ENCODE results near the gene RNF217.

The RNF217 gene

DNA sequence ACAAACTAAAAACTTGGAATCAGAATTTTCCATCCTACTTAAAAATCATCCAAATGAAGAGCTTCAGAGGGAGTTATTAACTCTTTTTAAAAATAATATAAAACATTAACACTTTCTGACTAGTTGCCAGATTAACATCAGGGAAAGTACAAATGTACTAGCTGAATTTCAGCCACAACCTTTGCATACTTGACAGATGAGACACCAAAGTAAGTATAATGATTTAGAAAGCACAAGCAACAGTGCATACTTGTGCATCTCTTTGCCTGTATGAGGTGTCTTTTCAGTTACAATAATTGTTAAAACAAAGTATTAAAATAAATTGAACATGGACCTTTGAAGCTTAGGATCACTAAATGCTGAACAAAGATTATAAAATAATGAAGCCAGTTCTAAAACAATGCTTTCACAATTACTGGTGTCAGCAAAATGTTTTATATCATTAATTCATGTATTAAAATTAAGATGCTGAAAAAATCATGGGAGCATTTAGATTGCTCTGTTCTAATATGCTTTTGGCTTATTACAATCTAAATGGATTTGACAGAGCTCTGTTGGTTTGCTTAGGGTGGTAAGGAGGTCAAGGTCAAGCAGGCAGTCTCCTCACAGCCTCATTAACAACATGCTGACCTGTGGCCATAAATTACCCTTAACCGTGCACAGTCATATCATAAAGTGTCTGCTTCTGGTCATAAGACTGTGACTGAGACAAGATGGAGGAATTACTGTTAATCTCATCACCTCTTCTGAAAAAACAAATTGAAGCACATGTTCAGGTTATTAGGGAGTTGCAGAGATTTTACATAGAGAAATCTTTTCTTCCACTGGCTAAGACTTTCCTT, 15.1 kb downstream of the RNF217 start:
- WGBS, 2 experiments (ENCODE audit: insufficient coverage in 2 of 2) = 100% methylated on average over 1 of the region's 1 CpG; no CpG with 5 or more reads in 1 of the 2 experiments
- peaks cover 18% of the 10 kb centered on the region for H3K9me3 ChIP-seq (ENCODE audit: control insufficient read depth, low read length)
- H3K4me3 ChIP-seq (ENCODE audit: extremely low read depth, insufficient read depth, low read length, poor library complexity, severe bottlenecking) = no peak overlapping the region
- peaks cover 59% of the 10 kb centered on the region for H3K36me3 ChIP-seq (ENCODE audit: control insufficient read depth, insufficient read depth, low read length)
- peaks cover 4% of the 10 kb centered on the region for H3K4me1 ChIP-seq (ENCODE audit: control insufficient read depth, insufficient read depth, low read length, poor library complexity, severe bottlenecking)
- H3K27ac ChIP-seq (ENCODE audit: low read depth, low read length, severe bottlenecking) = no peak overlapping the region

- Histone ChIP-seq H3K4me1 (ENCODE audit: control insufficient read depth, insufficient read depth, low read length, poor library complexity, severe bottlenecking) (peaks cover 4% of the 10 kb centered on the region), H3K9me3 (ENCODE audit: control insufficient read depth, low read length) (peaks cover 18% of the 10 kb centered on the region), H3K4me3 (ENCODE audit: extremely low read depth, insufficient read depth, low read length, poor library complexity, severe bottlenecking) (no peak overlapping the region), H3K27ac (ENCODE audit: low read depth, low read length, severe bottlenecking) (no peak overlapping the region), H3K36me3 (ENCODE audit: control insufficient read depth, insufficient read depth, low read length) (peaks cover 48% of the 10 kb centered on the region)
- WGBS, 2 experiments (ENCODE audit: insufficient coverage in 2 of 2) = 94 to 98% methylated on average over 6 to 8 of the region's 10 CpGs
Observed at GRCh38 chr6:124978451-124979293, 16.4 kb downstream of the RNF217 start.

DNA sequence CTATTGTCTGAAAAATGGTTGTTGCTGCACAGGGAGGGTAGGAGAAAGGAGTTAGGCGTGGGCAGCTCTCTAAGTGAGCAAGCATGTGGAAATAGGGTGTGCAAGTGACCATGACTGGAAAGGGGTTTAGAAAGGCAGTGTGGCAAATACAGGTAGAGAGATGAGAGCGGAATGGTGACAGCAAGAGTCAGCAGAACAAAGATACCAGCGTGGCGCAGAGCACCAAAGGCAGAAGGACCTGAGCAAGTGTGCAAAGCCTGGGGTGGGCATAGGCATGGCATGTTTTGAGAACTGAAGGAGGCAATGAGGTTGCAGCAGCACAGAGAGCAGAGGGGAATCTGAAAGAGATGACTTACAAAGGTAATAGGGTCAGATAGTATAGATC, 17.0 kb downstream of the RNF217 start:
- Histone ChIP-seq H3K4me1 (ENCODE audit: control insufficient read depth, insufficient read depth, low read length, poor library complexity, severe bottlenecking) (peaks cover 8% of the 10 kb centered on the region), H3K4me3 (ENCODE audit: extremely low read depth, insufficient read depth, low read length, poor library complexity, severe bottlenecking) (no peak overlapping the region), H3K9me3 (ENCODE audit: control insufficient read depth, low read length) (peaks cover 18% of the 10 kb centered on the region), H3K36me3 (ENCODE audit: control insufficient read depth, insufficient read depth, low read length) (peaks cover 43% of the 10 kb centered on the region), H3K27ac (ENCODE audit: low read depth, low read length, severe bottlenecking) (no peak overlapping the region)
- WGBS, 2 experiments (ENCODE audit: insufficient coverage in 2 of 2) = 96% methylated on average over 4 of the region's 4 CpGs

- Histone ChIP-seq H3K27ac (ENCODE audit: low read depth, low read length, severe bottlenecking) (no peak overlapping the region), H3K4me1 (ENCODE audit: control insufficient read depth, insufficient read depth, low read length, poor library complexity, severe bottlenecking) (peaks cover 17% of the 10 kb centered on the region), H3K36me3 (ENCODE audit: control insufficient read depth, insufficient read depth, low read length) (peaks cover 27% of the 10 kb centered on the region), H3K9me3 (ENCODE audit: control insufficient read depth, low read length) (peaks cover 18% of the 10 kb centered on the region), H3K4me3 (ENCODE audit: extremely low read depth, insufficient read depth, low read length, poor library complexity, severe bottlenecking) (no peak overlapping the region)
Observed at GRCh38 chr6:124982669-124983068, 20.4 kb downstream of the RNF217 start.

GRCh38 chr6:124983383-124984083, 21.3 kb downstream of the RNF217 start:
- peaks cover 24% of the 10 kb centered on the region for H3K36me3 ChIP-seq (ENCODE audit: control insufficient read depth, insufficient read depth, low read length)
- no peak overlapping the region for H3K4me3 ChIP-seq (ENCODE audit: extremely low read depth, insufficient read depth, low read length, poor library complexity, severe bottlenecking)
- H3K27ac ChIP-seq (ENCODE audit: low read depth, low read length, severe bottlenecking) = no peak overlapping the region
- WGBS, 2 experiments (ENCODE audit: insufficient coverage in 2 of 2) = no CpG with 5 or more reads among the region's 2 CpGs
- H3K9me3 ChIP-seq (ENCODE audit: control insufficient read depth, low read length) = peaks cover 13% of the 10 kb centered on the region
- H3K4me1 ChIP-seq (ENCODE audit: control insufficient read depth, insufficient read depth, low read length, poor library complexity, severe bottlenecking) = peaks cover 17% of the 10 kb centered on the region

- peaks cover 11% of the 10 kb centered on the region for H3K36me3 ChIP-seq (ENCODE audit: control insufficient read depth, insufficient read depth, low read length)
- no peak overlapping the region for H3K27ac ChIP-seq (ENCODE audit: low read depth, low read length, severe bottlenecking)
- whole genome bisulfite sequencing, 2 experiments (ENCODE audit: insufficient coverage in 2 of 2) = no CpG with 5 or more reads among the region's 1 CpG
- peaks cover 2% of the 10 kb centered on the region for H3K9me3 ChIP-seq (ENCODE audit: control insufficient read depth, low read length)
- H3K4me1 ChIP-seq (ENCODE audit: control insufficient read depth, insufficient read depth, low read length, poor library complexity, severe bottlenecking) = peaks cover 17% of the 10 kb centered on the region
- no peak overlapping the region for H3K4me3 ChIP-seq (ENCODE audit: extremely low read depth, insufficient read depth, low read length, poor library complexity, severe bottlenecking)
Observed at GRCh38 chr6:124984668-124985338, 22.6 kb downstream of the RNF217 start.

- no peaks in the 10 kb centered on the region for H3K9me3 ChIP-seq (ENCODE audit: control insufficient read depth, low read length)
- H3K4me3 ChIP-seq (ENCODE audit: extremely low read depth, insufficient read depth, low read length, poor library complexity, severe bottlenecking) = no peak overlapping the region
- H3K4me1 ChIP-seq (ENCODE audit: control insufficient read depth, insufficient read depth, low read length, poor library complexity, severe bottlenecking) = peaks cover 15% of the 10 kb centered on the region
- no peak overlapping the region for H3K27ac ChIP-seq (ENCODE audit: low read depth, low read length, severe bottlenecking)
- peaks cover 14% of the 10 kb centered on the region for H3K36me3 ChIP-seq (ENCODE audit: control insufficient read depth, insufficient read depth, low read length)
Observed at GRCh38 chr6:124986164-124986563, 23.9 kb downstream of the RNF217 start.

DNA sequence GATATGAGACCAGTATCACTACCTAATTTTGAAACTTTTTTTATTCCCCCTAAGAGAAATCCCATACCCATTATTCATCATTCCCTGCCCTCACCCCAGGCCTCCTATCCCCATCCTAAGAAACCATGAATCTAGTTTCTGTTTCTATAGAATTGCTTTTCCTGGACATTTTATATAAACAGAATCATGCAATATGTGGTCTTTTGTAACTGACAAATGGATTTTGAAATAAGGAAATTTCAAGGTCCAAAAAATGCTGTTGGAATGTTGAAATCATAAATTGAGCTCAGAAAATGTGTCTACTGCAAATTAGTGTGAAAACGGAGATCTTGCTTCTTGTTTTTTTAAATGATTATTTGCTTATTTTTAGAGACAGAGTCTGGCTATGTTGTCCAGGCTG, 25.1 kb downstream of the RNF217 start:
- Histone ChIP-seq H3K27ac (ENCODE audit: low read depth, low read length, severe bottlenecking) (no peak overlapping the region), H3K4me1 (ENCODE audit: control insufficient read depth, insufficient read depth, low read length, poor library complexity, severe bottlenecking) (peaks cover 12% of the 10 kb centered on the region), H3K4me3 (ENCODE audit: extremely low read depth, insufficient read depth, low read length, poor library complexity, severe bottlenecking) (no peak overlapping the region), H3K9me3 (ENCODE audit: control insufficient read depth, low read length) (no peaks in the 10 kb centered on the region), H3K36me3 (ENCODE audit: control insufficient read depth, insufficient read depth, low read length) (peaks cover 14% of the 10 kb centered on the region)
- WGBS, 2 experiments (ENCODE audit: insufficient coverage in 2 of 2) = 100% methylated on average over 1 of the region's 1 CpG

DNA sequence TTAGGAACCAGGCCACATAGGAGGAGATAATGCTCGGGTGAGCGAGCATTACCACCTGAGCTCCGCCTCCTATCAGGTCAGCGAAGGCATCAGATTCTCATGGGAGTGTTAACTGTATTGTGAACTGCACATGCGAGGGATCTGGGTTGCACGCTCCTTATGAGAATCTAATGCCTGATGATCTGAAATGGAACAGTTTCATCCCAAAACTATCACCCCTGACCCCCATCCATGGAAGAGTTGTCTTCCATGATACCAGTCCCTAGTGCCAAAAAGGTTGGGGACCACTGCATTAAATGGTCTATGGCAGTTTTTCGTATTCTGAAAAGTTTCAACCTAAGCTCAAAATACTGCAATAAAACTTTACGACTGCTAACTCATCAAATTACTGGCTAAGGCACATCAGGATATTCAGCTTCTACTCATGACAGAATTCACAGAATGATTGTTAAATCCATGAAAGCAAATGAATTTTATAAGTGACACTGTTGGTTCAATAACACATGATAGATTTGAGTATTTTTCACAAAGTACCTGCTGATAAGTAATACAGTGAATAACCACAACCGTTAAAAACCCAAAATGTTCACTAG, 25.9 kb downstream of the RNF217 start:
- 98 to 100% methylated on average over 4 to 8 of the region's 9 CpGs for WGBS, 2 experiments (ENCODE audit: insufficient coverage in 2 of 2)
- peaks cover 12% of the 10 kb centered on the region for H3K4me1 ChIP-seq (ENCODE audit: control insufficient read depth, insufficient read depth, low read length, poor library complexity, severe bottlenecking)
- no peak overlapping the region for H3K4me3 ChIP-seq (ENCODE audit: extremely low read depth, insufficient read depth, low read length, poor library complexity, severe bottlenecking)

More for the DNA sequence above, 25.9 kb downstream of the RNF217 start:
- peaks cover 14% of the 10 kb centered on the region for H3K36me3 ChIP-seq (ENCODE audit: control insufficient read depth, insufficient read depth, low read length)
- no peaks in the 10 kb centered on the region for H3K9me3 ChIP-seq (ENCODE audit: control insufficient read depth, low read length)
- no peak overlapping the region for H3K27ac ChIP-seq (ENCODE audit: low read depth, low read length, severe bottlenecking)

Data from mesodermal cell (in vitro differentiated cells).